ENCODE results near the gene CIAO1.
"Not testable (repeated sequence)": the region's sequence is repeated elsewhere in the genome, so short reads cannot be mapped to it uniquely, and the experiment has no call there.

CIAO1 gene

DNA sequence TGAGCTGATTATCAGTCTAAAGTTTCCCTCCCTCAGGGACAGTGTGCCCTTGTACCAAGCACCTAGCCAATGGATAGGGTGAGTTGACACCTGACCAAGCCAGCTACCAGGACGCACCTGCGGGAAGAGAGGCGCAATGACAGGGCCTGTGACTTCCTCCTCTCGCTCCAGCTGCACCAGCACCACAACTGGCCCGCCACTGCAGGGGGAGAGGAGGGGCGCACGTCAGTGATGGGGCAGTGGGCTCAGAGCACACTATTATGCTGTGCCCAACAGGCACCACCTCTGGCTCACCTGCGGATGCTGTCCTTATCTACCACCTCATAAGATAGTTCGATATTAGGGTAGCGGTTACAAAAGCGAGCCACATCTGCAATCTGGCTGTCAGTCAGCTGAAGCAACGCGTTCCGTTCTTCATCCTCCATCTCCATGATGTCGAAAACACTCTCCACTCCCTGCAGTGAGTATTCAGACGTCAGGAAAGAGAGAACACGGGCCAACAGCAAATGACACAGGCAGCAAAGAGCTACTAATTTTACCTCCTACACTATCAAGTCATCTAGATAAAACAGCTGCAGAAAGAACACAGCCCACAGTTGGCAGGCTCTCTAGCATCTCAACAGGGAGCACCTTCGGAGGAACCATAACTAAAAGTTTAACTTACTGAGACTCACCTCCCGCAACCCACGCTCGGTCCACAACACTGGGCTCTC lies 10.9 kb downstream of the CIAO1 start:
- DNase-seq (ENCODE audit: low spot score): no peak

DNA sequence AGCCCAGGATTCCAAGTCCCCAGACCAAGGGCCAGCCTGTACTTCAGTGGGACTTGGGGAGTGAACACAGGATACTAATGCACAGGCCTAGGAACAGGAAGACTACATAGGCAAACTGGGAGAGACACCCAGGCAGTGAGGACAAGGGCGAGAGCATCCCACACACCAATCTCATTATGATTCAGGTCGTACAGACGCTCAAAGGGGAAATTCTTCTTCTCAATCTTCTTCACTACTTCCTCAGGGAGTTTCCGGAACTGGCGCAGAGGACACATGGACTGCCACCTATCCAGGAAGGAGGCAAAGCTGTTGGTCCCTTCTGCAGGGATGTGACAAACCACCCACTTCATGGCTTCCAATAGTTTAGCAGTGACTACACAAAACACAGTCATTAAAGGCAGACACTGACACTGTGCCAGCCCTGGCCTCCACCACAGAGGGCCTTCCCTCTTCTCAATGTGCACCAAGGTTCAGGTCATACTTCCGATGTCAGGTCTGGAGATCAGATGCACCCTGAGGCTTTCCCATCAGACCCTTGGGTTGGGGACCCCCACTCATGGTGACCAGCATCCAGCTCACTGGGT lies 21.3 kb downstream of the CIAO1 start:
- no peak for DNase-seq (ENCODE audit: low spot score)

DNA sequence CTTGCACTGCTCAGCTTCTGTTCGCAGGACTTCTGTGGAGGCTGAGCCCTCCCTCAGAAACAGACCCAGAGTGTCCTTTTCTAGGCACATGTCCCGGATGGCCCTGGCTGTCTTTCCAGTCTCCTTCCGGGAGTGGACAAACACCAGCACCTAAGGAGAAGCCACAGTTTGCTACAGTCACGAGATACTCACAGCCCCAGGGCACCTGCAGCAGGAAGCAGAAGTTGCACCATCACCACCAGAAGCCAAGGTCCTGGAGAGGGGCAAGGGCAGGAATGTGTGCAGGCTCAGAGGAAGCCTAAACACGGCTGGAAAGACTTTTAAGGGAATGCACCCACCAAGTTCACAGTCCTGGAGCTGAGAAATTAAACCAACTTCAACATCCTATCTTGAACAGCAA lies 25.7 kb downstream of the CIAO1 start:
- DNase-seq (ENCODE audit: low spot score): no peak

DNA sequence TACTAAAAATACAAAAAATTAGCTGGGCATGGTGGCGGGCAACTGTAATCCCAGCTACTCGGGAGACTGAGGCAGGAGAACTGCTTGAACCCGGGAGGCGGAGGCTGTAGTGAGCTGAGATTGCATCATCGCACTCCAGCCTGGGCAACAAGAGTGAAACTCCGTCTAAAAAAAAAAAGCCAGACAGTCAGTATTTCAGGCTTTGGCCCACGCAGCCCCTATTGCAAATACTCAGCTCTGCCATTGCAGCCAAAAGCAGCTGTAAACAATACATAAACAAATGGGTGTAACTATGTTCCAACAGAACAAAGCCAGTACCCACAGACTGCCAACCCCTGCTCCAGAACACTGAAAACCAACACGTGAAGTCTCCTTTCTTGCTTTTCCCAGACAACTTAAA lies 28.2 kb downstream of the CIAO1 start:
- not testable (repeated sequence) for DNase-seq (ENCODE audit: low spot score)

DNA sequence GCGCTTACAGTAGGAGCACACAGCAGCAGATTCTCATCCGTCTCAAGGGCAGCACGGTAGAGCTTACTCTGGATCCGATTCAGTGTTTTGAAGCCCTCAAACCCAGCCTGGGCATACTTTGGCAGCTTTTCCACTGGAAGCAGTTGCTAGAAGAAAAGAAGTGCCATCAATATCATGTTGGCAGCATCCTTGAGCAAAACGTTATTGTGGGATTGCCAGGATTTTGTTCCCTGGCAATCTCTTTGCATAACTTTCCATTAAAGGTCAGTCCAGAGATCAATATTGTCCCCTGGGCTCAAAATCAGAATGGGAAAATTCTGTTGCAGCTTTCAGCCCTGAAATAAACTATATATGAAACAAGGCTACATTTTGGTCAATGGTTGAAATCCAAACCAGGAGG lies 30.9 kb downstream of the CIAO1 start:
- DNase-seq (ENCODE audit: low spot score): no peak

DNA sequence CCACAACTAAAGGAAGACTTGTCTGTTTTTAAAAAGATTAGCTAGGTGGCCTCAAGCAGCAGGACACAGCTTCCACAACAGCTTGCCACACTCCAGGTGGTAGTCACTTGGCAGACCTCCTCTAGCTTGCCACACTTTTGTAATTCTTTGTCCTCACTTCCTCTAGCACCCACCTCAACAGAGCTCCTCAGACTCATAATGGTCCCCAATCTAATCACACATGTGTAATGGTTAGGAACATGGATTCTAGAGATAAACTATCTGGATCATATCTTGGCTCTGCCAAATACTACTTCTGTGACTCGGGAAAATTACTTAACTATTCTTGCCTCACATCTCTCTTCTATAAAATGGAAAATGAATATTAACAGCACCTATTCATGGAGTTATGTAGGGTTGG lies 35.8 kb downstream of the CIAO1 start:
- no peak for DNase-seq (ENCODE audit: low spot score)

DNA sequence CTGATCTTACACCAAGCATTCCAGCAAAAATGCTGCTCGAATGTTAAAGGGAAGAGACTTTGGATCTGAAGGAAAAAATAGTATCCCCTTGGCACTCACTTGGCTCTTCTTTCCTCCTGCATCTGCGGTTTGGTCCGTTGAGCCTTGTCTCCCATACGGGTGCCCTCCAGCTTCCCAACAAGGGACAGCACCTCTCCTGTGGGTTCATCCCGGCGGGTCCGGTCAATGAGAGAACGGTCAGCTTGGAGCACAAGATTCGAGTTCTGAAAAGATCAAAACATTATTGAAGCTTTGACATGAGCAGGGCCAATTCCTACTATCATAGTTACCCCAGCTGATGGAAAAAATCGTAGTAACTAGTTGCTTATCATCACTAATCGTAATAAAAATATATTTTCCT lies 38.6 kb downstream of the CIAO1 start:
- no peak for DNase-seq (ENCODE audit: low spot score)

DNA sequence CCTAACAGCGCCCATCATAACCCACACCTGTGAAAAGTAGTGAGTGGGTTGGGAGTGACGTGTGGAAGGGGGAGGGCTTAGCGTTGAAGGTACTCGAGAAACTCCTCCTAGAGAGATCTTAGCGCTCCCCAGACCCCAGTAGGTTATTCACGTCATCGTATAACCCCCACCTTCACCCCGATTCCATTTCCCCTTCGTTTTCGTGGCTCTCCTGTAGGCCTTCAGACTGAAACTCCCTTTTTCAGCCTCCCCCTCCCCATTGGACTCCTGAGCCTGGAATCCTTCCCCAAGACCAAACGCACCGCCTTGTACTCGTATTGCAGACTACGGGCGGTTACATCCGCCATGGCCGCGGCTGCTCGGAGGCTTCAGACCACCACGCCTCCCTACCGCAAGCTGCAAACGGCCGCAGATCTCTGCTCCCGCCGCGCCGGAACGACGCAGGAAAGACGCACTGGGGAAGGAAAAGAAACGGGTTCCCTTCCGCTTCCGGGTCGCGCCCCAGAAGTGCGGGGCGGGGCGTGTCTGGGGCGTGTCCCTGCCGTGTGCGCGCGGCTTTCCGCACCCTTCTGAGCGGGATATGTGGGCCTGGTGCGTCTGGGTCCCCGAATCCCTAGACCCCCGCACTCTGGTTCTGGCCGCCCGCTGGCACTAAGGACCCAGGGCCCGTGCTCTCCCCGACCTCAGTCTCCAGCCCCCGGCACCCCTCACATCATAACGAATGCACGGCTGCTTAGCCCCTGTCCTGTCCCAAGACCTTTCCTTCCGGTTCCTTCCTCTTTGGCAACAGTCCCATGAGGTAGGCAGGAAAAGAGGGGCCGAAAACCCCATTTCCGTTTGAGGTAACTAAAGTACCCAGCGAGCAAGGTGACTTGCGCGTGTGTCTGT lies 39.3 kb downstream of the CIAO1 start, which contains the start of gene SNRNP200:
TSS of gene SNRNP200 (minus strand) at position 456 of the 888 bp plus-strand sequence. CDS start at position 347, 109 bp downstream.
- peak; percentile 86 for DNase-seq (ENCODE audit: low spot score)

DNA sequence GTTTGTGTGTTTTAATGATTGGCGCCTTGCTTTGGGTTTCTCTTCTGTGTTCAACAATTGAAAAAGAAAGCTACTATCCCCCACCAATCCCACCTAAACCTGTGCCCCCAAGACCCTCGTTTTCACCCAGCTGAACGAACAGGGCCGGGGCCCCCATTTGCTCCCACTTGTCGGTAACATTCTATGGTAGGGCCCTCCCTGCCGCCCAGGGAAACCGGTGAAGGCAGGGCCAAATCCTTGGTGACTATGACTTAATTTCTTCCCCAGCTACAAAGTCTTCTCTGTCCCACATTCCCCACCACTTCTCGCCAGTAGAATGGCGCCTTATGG lies 39.9 kb downstream of the CIAO1 start:
- DNase-seq (ENCODE audit: low spot score): no peak

DNA sequence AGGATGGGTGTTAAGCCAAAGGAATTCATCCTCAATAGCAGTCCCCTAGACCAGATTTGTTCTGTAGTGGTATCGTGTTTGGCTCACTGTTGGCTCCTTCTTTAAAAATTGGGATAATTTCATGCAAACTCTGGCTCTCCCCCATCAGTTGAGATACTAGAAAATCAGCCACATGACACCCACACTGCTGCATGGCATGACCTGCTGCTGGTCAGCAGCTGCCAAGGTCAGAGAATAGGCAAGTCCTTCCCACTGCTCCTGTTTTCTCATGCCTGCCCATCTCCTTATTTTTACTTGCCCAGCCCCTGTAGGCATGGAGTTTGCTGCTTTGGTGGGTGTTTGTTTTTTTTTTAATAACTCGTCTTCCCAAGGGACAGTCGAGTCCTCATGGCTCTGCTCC lies 40.3 kb downstream of the CIAO1 start:
- DNase-seq (ENCODE audit: low spot score): no peak

DNA sequence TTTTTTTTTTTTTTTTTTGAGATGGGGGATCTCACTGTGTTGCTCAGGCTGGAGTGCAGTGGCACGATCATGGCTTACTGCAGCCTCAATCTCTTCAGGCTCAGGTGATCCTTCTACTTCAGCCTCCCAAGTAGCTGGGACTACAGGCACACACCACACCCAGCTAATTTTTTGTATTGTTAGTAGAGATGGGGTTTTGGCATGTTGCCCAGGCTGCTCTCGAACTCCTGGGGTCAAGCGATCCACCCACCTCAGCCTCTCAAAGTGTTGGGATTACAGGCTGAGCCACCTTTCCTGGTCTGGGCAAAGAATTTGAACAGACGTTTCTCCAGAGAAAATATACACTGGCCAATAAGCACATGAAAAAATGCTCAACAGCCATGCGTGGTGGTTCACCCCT lies 42.2 kb downstream of the CIAO1 start:
- DNase-seq (ENCODE audit: low spot score): no peak

DNA sequence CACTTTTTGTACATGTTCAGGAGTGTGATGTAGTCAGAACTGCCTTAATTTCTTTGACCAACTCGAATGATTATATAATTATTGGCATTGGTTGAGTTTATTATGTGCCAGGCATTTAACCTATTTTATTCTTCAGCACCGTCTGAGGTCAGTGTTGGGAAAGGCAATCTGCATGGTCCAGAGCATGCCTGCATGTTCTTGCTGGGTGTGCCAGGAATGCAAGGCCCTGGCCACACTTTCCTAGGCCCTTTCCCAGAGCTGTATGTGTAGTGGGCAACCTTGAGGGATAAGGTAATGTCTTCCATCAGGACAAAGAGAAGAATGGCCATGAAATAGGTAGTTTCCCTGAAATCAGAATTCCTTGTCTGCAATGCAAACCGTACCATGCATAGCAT lies 49.0 kb downstream of the CIAO1 start:
- no peak for DNase-seq (ENCODE audit: low spot score)

DNA sequence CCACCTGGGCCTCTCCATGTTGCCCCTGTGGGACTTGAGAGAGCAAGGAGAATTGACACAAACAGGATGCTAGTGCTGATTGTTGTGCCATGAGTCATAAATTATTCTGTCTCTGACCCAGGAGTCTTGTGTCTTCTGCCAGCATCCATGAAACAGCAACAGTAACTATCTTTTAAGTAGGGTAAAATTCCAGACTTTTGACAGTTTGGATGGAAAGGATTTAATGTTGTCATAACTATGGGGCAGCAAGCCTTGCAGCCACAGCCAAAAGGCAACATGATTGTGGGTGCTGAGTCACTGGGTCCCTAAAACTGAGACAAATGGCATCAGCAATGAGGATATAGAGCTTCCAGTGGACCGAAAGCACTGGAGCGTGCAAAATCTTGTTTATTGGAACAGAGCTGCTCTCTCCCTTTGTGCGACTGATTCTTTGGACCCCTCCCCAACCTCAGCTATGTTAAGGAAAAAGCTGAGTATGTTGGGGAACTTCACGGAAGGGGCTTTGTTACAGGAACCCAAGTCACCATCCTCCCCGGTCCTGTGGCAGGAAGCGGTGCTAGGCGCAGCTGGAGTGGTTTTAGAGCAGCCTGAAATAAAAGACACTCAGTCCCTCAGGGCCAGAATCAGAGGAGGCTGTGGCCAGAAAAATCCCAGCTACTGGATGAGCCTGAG lies 49.5 kb downstream of the CIAO1 start:
- DNase-seq (ENCODE audit: low spot score): no peak

DNA sequence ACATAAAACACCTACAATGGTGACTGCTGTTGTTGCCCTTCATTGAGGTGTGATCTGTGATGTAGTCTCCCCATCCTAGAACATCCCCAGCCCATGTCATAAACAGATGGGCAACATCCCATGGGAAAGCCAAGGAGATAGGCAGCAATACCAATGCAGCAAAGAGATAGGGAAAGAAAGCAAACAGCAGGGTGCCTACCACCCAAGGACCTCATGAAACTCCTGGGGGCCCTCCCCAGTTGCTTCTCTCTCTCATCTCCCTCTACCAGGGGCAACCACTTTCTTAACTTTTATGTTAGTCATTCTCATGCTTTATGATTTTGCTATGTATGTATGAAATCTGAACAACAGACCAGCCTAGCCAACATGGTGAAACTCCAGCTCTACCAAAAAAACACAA lies 51.0 kb downstream of the CIAO1 start:
- no peak for DNase-seq (ENCODE audit: low spot score)

DNA sequence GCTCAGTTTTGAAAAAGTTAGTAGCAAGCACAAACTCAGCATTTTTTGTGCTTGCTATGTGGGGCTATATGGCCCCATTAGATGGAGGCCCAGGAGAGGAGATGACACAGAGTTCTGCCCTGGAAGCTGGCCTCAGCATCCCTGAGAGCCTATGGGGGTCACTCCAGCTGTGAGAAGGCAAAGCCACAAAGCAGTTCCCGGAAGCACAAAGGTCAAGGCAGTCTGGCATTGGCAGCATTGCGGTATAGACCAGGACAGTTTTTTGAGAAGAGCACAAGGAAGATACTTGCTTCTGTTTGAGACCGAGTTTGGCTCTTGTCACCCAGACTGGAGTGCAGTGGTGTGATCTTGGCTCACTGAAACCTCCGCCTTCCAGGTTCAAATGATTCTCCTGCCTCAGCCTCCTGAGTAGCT lies 51.6 kb downstream of the CIAO1 start:
- no peak for DNase-seq (ENCODE audit: low spot score)

DNA sequence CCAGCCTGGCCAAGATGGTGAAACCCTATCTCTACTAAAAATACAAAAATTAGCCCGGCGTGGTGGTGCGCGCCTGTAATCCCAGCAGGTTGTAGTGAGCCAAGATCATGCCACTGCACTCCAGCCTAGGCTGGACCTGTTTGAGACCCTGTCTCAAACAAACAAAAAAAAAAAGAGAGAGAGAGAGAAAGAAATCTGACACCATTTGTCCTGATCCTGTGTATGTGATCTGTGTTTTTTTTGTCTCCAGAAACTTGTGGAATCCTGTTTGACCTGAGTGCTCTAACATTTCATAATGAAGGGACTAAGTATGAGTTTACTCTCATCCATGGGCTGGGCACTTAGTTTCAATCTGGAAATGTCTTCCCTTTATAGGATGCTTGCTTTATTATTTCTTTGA lies 52.7 kb downstream of the CIAO1 start:
- DNase-seq (ENCODE audit: low spot score): no peak

DNA sequence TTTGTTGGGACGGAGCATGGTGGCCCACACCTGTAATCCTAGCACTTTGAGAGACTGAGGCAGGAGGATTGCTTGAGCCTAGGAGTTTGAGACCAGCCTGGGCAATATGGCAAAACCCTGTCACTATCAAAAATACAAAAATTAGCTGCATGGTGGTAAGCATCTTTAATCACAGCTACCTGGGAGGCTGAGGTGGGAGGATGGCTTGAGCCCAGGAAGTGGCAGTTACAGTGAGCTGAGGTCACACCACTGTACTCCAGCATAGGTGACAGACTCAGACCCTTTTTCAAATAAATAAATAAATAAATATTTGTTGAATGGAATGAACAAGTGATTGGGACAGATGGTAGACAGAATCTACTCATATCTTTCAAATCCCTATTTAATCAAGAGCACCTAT lies 53.4 kb downstream of the CIAO1 start:
- DNase-seq (ENCODE audit: low spot score): no peak

DNA sequence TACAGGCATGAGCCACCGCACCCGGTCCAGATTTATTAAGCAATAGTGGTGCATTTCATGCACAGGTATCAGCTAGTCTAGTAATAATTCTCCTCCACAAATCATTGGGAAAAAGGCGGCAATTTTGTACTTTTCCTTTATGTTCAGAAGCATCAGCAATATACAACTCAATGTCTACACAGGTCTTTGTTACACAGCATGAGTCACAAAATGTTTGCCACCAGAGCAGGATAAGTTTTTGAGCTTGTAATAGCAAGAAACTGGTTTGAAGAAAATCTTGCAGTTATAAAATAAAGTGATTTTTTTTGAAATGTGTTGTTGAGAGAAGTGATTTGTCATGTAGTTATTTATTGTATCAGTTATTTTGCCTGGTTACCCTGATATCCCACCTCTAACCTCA lies 54.3 kb downstream of the CIAO1 start:
- no peak for DNase-seq (ENCODE audit: low spot score)

DNA sequence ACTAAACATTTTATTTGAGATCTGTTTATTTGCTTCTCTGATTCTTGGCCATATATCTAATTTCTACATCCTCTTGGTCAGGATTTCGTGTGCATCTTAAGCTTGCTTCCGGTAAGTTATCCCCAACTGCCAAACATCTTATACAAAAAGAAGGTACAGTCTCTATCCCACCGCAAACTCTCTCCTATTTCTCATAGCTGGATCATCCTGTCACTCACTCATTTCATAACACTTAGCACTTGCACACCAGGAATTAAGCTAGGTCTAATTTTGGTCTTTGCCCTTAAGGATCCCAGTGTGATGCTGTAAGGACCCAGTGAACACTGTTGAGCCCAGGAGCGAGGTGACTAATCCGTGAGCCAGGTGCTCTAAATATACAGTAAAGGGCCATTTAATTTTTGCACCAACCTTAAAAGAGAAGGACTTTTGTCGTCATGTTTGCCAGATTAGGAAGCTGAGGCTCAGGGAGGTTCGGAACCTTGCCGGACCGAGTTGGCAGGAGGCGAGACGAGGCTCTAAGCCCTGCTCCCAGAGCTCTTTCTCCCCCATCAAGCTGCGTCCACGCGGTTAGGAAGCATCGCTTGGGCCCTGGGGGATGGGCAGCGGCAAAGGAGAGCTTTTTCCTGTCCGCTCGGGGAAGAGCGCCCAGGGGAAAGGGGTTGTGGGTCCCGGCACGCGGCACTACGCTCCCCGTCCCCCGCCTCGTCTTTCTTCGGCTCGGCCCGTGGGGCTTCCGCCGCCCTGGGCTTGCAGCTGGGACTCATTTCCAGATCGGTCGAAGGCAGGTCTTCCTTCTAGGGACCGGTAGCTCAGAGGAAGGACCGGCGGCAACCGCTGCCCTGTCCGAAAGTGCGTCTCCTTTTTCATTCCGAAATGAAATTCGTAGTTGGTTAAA lies 55.0 kb downstream of the CIAO1 start:
- peak; percentile 38 for DNase-seq (ENCODE audit: low spot score)
